ENCODE data around the gene GPLD1.
"Not testable (repeated sequence)": the region's sequence is repeated elsewhere in the genome, so short reads cannot be mapped to it uniquely, and the experiment has no call there.

The GPLD1 gene

DNA sequence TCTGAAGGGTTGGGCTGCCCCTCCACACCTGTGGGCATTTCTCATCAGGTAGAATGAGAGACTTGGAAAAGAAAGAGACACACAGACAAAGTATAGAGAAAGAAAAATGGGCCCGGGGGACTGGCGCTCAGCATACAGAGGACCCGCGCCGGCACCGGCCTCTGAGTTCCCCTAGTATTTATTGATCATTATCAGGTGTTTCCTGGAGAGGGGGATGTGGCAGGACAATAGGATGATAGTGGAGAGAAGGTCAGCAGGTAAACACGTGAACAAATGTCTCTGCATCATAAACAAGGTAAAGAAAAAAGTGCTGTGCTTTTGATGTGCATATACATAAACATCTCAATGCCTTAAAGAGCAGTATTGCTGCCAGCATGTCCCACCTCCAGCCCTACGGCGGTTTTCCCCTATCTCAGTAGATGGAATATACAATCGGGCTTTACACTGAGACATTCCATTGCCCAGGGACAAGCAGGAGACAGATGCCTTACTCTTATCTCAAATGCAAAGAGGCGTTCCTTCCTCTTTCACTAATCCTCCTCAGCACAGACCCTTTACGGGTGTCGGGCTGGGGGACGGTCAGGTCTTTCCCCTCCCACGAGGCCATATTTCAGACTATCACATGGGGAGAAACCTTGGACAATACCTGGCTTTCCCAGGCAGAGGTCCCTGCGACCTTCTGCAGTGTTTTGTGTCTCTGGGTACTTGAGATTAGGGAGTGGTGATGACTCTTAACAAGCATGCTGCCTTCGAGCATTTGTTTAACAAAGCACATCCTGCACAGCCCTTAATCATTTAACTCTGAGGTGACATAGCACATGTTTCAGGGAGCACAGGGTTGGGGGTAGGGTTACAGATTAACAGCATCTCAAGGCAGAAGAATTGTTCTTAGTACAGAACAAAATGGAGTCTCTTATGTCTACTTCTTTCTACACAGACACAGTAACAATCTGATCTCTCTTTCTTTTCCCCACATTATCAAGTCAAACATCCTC is 89.0 kb downstream of the GPLD1 start:
- H3K4me3 ChIP-seq (ENCODE audit: low read length in 2 of 2); H3K18ac ChIP-seq (ENCODE audit: low read length); H3K4ac ChIP-seq (ENCODE audit: low read length); H3K4me1 ChIP-seq (ENCODE audit: control insufficient read depth in 2 of 2, insufficient read depth in 1 of 2, low read depth in 1 of 2, low read length in 2 of 2); H3K9ac ChIP-seq (ENCODE audit: low read depth, low read length, poor library complexity); H3K79me1 ChIP-seq (ENCODE audit: low read depth, low read length); DNase-seq (ENCODE audit: low spot score); H2BK120ac ChIP-seq (ENCODE audit: low read depth, low read length); H2BK5ac ChIP-seq (ENCODE audit: low read length); H3K27ac ChIP-seq (replicated peaks; ENCODE audit: low read length); H4K8ac ChIP-seq (ENCODE audit: low read depth, low read length); H3K4me2 ChIP-seq (ENCODE audit: insufficient read depth, low read length, poor library complexity, severe bottlenecking); H2BK12ac ChIP-seq (ENCODE audit: low read length); H2BK15ac ChIP-seq (ENCODE audit: low read length); H3K14ac ChIP-seq (ENCODE audit: low read length); H4K91ac ChIP-seq (ENCODE audit: low read depth, low read length, poor library complexity); H2AK5ac ChIP-seq (ENCODE audit: low read depth, low read length); H3K23ac ChIP-seq (ENCODE audit: low read depth, low read length, poor library complexity); H3K36me3 ChIP-seq (replicated peaks in 1 of 2; ENCODE audit: control insufficient read depth in 2 of 2, insufficient read depth in 2 of 2, low read length in 2 of 2); H3K27me3 ChIP-seq (ENCODE audit: control insufficient read depth in 3 of 3, insufficient read depth in 3 of 3, low read depth in 1 of 3, low read length in 3 of 3): not testable (repeated sequence)
- H2AFZ ChIP-seq (ENCODE audit: low read length) = peak overlapping the region; percentile 62
- peaks cover 4 to 11% of the 10 kb centered on the region in 2 donors for H3K9me3 ChIP-seq (replicated peaks in 1 of 2; ENCODE audit: control insufficient read depth in 2 of 2, insufficient read depth in 1 of 2, low read depth in 1 of 2, low read length in 2 of 2)
- WGBS, 2 donors (ENCODE audit: extremely low coverage in 2 of 2, insufficient read length in 2 of 2, insufficient replicate concordance in 1 of 2) = no CpG with 5 or more reads among the region's 17 CpGs

DNA sequence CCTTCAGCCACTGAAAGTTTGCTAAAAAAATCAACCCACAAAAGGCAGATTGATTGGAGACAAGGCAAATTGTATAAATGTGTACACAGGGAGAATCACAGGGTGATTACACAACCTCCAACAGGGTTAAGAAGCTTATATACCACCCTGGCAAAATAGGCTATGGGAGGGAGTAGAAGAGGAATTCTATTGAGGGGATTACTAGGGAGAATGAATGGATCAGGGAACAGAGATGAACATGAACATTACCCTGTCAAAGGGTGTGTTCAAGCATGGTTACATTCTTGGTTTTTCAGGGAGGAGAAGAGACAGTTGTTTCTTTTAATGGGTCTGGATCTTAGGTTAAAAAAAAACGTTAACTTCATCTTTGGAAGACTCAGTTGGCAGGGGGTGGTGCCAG is 91.7 kb downstream of the GPLD1 start:
- no peaks in the 10 kb centered on the region for H3K36me3 ChIP-seq (replicated peaks in 1 of 2; ENCODE audit: control insufficient read depth in 2 of 2, insufficient read depth in 2 of 2, low read length in 2 of 2)
- peaks cover 4 to 11% of the 10 kb centered on the region in 2 donors for H3K9me3 ChIP-seq (replicated peaks in 1 of 2; ENCODE audit: control insufficient read depth in 2 of 2, insufficient read depth in 1 of 2, low read depth in 1 of 2, low read length in 2 of 2)
- no peak overlapping the region for H3K23ac ChIP-seq (ENCODE audit: low read depth, low read length, poor library complexity)
- H2BK120ac ChIP-seq (ENCODE audit: low read depth, low read length) = no peak overlapping the region
- H2BK15ac ChIP-seq (ENCODE audit: low read length) = no peak overlapping the region
- H3K79me1 ChIP-seq (ENCODE audit: low read depth, low read length) = no peaks in the 10 kb centered on the region
- no peak overlapping the region for H4K8ac ChIP-seq (ENCODE audit: low read depth, low read length)
- WGBS, 2 donors (ENCODE audit: extremely low coverage in 2 of 2, insufficient read length in 2 of 2, insufficient replicate concordance in 1 of 2) = no CpG with 5 or more reads among the region's 1 CpG
- H3K9ac ChIP-seq (ENCODE audit: low read depth, low read length, poor library complexity) = no peak overlapping the region
- no peak overlapping the region for H3K18ac ChIP-seq (ENCODE audit: low read length)
- no peak overlapping the region for H3K14ac ChIP-seq (ENCODE audit: low read length)
- peaks cover 0 to 5% (median 0%) of the 10 kb centered on the region in 3 experiments for H3K27me3 ChIP-seq (ENCODE audit: control insufficient read depth in 3 of 3, insufficient read depth in 3 of 3, low read depth in 1 of 3, low read length in 3 of 3)
- H4K91ac ChIP-seq (ENCODE audit: low read depth, low read length, poor library complexity) = no peak overlapping the region
- no peak overlapping the region for H3K27ac ChIP-seq (replicated peaks; ENCODE audit: low read length)
- no peak overlapping the region for H2BK5ac ChIP-seq (ENCODE audit: low read length)
- H3K4me1 ChIP-seq (ENCODE audit: control insufficient read depth in 2 of 2, insufficient read depth in 1 of 2, low read depth in 1 of 2, low read length in 2 of 2) = no peaks in the 10 kb centered on the region
- no peak overlapping the region for H3K4me3 ChIP-seq (ENCODE audit: low read length in 2 of 2)
- no peak overlapping the region for H2BK12ac ChIP-seq (ENCODE audit: low read length)
- DNase-seq (ENCODE audit: low spot score) = no peak
- H2AK5ac ChIP-seq (ENCODE audit: low read depth, low read length) = no peak overlapping the region
- no peak overlapping the region for H3K4me2 ChIP-seq (ENCODE audit: insufficient read depth, low read length, poor library complexity, severe bottlenecking)
- no peak overlapping the region for H3K4ac ChIP-seq (ENCODE audit: low read length)
- H2AFZ ChIP-seq (ENCODE audit: low read length) = no peak overlapping the region

DNA sequence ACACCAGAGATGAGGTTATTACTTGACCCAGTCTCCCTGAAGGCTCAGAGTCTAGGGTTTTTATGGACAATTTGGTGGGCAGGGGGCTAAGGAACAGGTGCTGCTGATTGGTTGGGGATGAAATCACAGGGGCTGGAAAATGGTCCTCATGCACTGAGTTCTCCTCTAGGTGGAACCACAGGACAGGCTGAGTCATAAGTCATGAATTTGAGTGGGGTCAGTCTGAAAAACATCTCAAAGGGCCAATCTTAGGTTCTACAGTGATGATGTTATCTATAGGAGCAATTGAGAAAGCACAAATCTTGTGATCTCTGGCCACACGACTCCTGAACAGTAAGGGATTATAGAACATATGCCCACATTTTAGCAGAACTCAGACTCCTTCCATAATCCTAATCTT is 92.6 kb downstream of the GPLD1 start:
- H2AK5ac ChIP-seq (ENCODE audit: low read depth, low read length) = no peak overlapping the region
- no peaks in the 10 kb centered on the region for H3K4me1 ChIP-seq (ENCODE audit: control insufficient read depth in 2 of 2, insufficient read depth in 1 of 2, low read depth in 1 of 2, low read length in 2 of 2)
- no peak overlapping the region for H2BK12ac ChIP-seq (ENCODE audit: low read length)
- H2AFZ ChIP-seq (ENCODE audit: low read length) = no peak overlapping the region
- H3K18ac ChIP-seq (ENCODE audit: low read length) = no peak overlapping the region
- no peak overlapping the region for H3K9ac ChIP-seq (ENCODE audit: low read depth, low read length, poor library complexity)
- H2BK15ac ChIP-seq (ENCODE audit: low read length) = no peak overlapping the region
- no peaks in the 10 kb centered on the region for H3K79me1 ChIP-seq (ENCODE audit: low read depth, low read length)
- no CpG with 5 or more reads among the region's 1 CpG for WGBS, 2 donors (ENCODE audit: extremely low coverage in 2 of 2, insufficient read length in 2 of 2, insufficient replicate concordance in 1 of 2)
- peaks cover 4 to 11% of the 10 kb centered on the region in 2 donors for H3K9me3 ChIP-seq (replicated peaks in 1 of 2; ENCODE audit: control insufficient read depth in 2 of 2, insufficient read depth in 1 of 2, low read depth in 1 of 2, low read length in 2 of 2)
- no peak overlapping the region for H2BK5ac ChIP-seq (ENCODE audit: low read length)
- no peak overlapping the region for H2BK120ac ChIP-seq (ENCODE audit: low read depth, low read length)
- no peak overlapping the region for H3K23ac ChIP-seq (ENCODE audit: low read depth, low read length, poor library complexity)
- H3K14ac ChIP-seq (ENCODE audit: low read length) = no peak overlapping the region
- H4K91ac ChIP-seq (ENCODE audit: low read depth, low read length, poor library complexity) = no peak overlapping the region
- no peak overlapping the region for H3K4ac ChIP-seq (ENCODE audit: low read length)
- DNase-seq (ENCODE audit: low spot score) = no peak
- no peak overlapping the region for H3K27ac ChIP-seq (replicated peaks; ENCODE audit: low read length)
- H3K36me3 ChIP-seq (replicated peaks in 1 of 2; ENCODE audit: control insufficient read depth in 2 of 2, insufficient read depth in 2 of 2, low read length in 2 of 2) = no peaks in the 10 kb centered on the region
- H4K8ac ChIP-seq (ENCODE audit: low read depth, low read length) = no peak overlapping the region
- no peak overlapping the region for H3K4me3 ChIP-seq (ENCODE audit: low read length in 2 of 2)
- H3K4me2 ChIP-seq (ENCODE audit: insufficient read depth, low read length, poor library complexity, severe bottlenecking) = no peak overlapping the region
- H3K27me3 ChIP-seq (ENCODE audit: control insufficient read depth in 3 of 3, insufficient read depth in 3 of 3, low read depth in 1 of 3, low read length in 3 of 3) = peaks cover 0 to 5% (median 0%) of the 10 kb centered on the region in 3 experiments

DNA sequence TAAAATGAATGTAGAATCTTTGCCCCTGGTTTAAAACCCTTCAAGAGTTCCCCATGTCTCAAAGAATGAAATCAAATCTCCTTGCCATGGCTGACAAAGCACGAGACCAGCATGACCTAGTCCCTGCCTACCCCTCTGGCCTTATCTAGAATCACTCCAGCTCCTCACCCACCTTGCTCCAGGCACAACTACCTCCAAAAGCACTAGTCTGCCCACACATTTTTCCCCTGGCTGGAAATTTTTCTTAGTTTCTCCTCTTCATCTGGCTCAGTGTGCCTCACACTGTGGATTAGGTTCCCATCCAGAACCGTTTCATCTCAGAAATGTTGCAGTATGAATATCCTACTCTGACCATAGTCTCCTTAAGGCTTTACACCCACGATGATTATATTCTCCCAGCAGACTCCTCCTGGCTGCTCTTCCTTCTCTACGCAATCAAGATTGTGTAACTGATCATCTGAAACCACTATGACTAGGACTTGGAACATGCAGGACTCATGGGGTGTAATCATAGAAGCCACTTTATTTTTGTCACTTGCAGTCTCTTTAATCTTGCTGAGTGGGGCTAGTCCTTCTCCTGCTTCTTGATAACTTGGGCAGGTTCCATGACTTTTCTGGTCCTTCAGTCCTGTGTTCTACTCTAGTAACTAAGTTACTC is 94.5 kb downstream of the GPLD1 start:
- Histone ChIP-seq H3K4me1 (ENCODE audit: control insufficient read depth in 2 of 2, insufficient read depth in 1 of 2, low read depth in 1 of 2, low read length in 2 of 2) (no peaks in the 10 kb centered on the region), H3K4me3 (ENCODE audit: low read length in 2 of 2) (no peak overlapping the region)

More for the DNA sequence above, 94.5 kb downstream of the GPLD1 start:
- no peak overlapping the region for H3K18ac ChIP-seq (ENCODE audit: low read length)
- H4K8ac ChIP-seq (ENCODE audit: low read depth, low read length) = no peak overlapping the region
- H2AK5ac ChIP-seq (ENCODE audit: low read depth, low read length) = no peak overlapping the region
- H2BK12ac ChIP-seq (ENCODE audit: low read length) = no peak overlapping the region
- H2AFZ ChIP-seq (ENCODE audit: low read length) = no peak overlapping the region
- no peaks in the 10 kb centered on the region for H3K79me1 ChIP-seq (ENCODE audit: low read depth, low read length)
- no peak overlapping the region for H3K9ac ChIP-seq (ENCODE audit: low read depth, low read length, poor library complexity)
- H3K9me3 ChIP-seq (replicated peaks in 1 of 2; ENCODE audit: control insufficient read depth in 2 of 2, insufficient read depth in 1 of 2, low read depth in 1 of 2, low read length in 2 of 2) = peaks cover 4 to 11% of the 10 kb centered on the region in 2 donors
- H3K4me2 ChIP-seq (ENCODE audit: insufficient read depth, low read length, poor library complexity, severe bottlenecking) = no peak overlapping the region
- no peak for DNase-seq (ENCODE audit: low spot score)
- no peak overlapping the region for H3K27ac ChIP-seq (replicated peaks; ENCODE audit: low read length)
- H3K14ac ChIP-seq (ENCODE audit: low read length) = no peak overlapping the region
- H3K36me3 ChIP-seq (replicated peaks in 1 of 2; ENCODE audit: control insufficient read depth in 2 of 2, insufficient read depth in 2 of 2, low read length in 2 of 2) = no peaks in the 10 kb centered on the region
- peaks cover 0 to 5% (median 0%) of the 10 kb centered on the region in 3 experiments for H3K27me3 ChIP-seq (ENCODE audit: control insufficient read depth in 3 of 3, insufficient read depth in 3 of 3, low read depth in 1 of 3, low read length in 3 of 3)
- no peak overlapping the region for H2BK5ac ChIP-seq (ENCODE audit: low read length)
- H3K4ac ChIP-seq (ENCODE audit: low read length) = no peak overlapping the region
- H3K23ac ChIP-seq (ENCODE audit: low read depth, low read length, poor library complexity) = no peak overlapping the region
- WGBS, 2 donors (ENCODE audit: extremely low coverage in 2 of 2, insufficient read length in 2 of 2, insufficient replicate concordance in 1 of 2) = no CpG with 5 or more reads among the region's 4 CpGs
- H2BK120ac ChIP-seq (ENCODE audit: low read depth, low read length) = no peak overlapping the region
- no peak overlapping the region for H4K91ac ChIP-seq (ENCODE audit: low read depth, low read length, poor library complexity)
- no peak overlapping the region for H2BK15ac ChIP-seq (ENCODE audit: low read length)

All from neuronal stem cell (in vitro differentiated cells).